GM21786 (cell line): Measurements from ENCODE around the gene SNRPA.
"Not testable (repeated sequence)": the region's sequence is repeated elsewhere in the genome, so short reads cannot be mapped to it uniquely, and the experiment has no call there.

Source experiments
- ATAC-seq: cut with Tn5 transposase; IDR thresholded peaks from one replicate; pipeline ENCODE4 v1.9.1; 2021; ENCODE audit not compliant: unreplicated experiment

SNRPA gene

DNA sequence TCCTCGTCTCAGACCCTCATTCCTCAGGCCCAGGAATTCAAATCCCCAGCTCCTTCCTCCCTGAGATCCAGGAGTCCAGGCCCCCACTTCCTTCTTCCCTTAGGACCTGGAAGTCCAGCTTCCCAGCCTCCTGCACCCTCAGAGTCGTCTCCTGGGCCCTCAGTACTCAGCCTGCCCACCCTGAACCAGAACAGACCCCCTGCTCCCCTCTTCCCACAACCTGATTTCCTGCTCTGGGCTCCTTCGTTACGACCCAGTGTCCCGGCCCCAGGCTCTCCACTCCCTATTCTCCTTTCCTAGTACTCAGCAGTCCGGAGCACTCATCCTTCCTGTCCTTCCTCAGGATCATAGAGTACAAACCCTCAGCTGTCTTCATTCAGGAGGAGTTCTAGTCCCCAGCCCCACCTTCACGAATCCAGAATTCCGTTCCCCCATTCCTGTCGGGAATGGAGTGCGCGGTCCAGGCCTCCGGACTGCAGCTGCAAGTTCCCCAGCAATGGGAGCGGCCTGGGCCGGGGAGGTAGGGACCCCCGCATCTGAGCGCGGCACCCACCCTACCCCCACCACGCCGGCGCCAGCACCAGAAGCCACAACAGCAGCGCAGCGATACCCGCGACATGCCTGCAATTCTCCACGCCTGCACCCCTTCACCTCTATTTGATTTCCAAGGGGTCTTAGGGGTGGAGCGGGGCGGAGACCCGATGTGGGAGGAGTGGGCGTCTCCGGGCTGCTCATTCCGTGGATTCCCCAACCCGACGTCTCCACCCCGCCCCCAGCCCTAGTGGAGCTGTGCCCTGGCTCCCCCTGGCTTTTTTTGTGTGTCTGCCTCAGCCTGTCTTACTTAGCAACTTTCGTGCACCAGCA, 60.7 kb downstream of the SNRPA start:
- no peak for ATAC-seq

- ATAC-seq = not testable (repeated sequence)
These were observed 61.6 kb downstream of the SNRPA start for GRCh38 chr19:40812571-40812970.

GRCh38 chr19:40813182-40813581, 62.2 kb downstream of the SNRPA start:
- ATAC-seq = no peak
